BLaER1 (cell line): ENCODE results near the gene C21orf91.

Source experiments
- H3K27ac ChIP-seq: shearing (Covaris generic); formaldehyde crosslinking; 2 replicates; pipeline ENCODE4 v1.8.1; 2022
- H3K27me3 ChIP-seq: shearing (Covaris generic); formaldehyde crosslinking; 2 replicates; pipeline ENCODE4 v1.8.1; 2022
- H3K36me3 ChIP-seq: shearing (Covaris generic); formaldehyde crosslinking; 2 replicates; pipeline ENCODE4 v1.8.1; 2022
- H3K4me1 ChIP-seq: shearing (Covaris generic); formaldehyde crosslinking; 2 replicates; pipeline ENCODE4 v1.8.1; 2022
- H3K4me2 ChIP-seq: shearing (Covaris generic); formaldehyde crosslinking; 2 replicates; pipeline ENCODE4 v1.8.1; 2022
- H3K4me3 ChIP-seq: shearing (Covaris generic); formaldehyde crosslinking; 2 replicates; pipeline ENCODE4 v1.8.1; 2022
- H3K9ac ChIP-seq: shearing (Covaris generic); formaldehyde crosslinking; 2 replicates; pipeline ENCODE4 v1.8.1; 2022
- H3K9me3 ChIP-seq: shearing (Covaris generic); formaldehyde crosslinking; 2 replicates; pipeline ENCODE4 v1.8.1; 2022
- H4K20me1 ChIP-seq: shearing (Covaris generic); formaldehyde crosslinking; 2 replicates; pipeline ENCODE4 v1.8.1; 2022
- Cebpa-rat ChIP-seq: shearing (Covaris generic); IDR thresholded peaks from 2 replicates; pipeline ENCODE4 v1.8.1; 2022

The C21orf91 gene

DNA sequence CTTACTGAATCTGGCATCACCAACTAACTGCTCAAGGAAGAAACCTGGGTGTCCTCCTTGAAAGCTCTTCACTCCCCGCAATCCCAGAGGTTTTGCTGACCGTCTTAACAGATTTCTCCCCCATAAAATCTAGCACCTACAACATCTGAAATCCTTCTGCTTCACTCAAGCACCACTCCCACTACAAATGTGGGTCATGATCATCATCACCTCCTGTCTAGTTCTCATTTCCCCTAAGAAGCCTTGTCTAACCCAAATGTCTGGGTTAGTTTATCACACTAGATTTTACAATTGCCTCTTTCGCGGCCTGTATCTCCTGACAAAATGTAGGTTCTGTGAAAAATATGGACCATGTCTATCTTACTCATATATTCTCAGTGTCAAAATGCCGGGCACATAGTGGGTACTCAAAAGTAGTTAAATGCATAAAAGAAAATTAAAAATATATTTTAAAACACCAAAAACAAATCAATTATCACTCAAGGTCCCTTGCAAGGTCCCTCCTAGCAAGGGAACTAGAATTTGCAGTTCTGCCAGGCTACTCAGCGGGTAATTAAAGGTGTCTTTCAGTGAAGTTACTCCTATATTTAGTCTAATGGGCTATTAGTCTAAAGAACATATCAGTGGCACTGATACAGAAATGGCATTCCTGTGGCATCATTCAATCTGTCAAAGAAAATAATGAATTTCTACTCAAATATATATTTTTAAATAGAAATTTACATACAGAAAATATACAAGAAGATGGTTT is 19.6 kb downstream of the C21orf91 start:
- Histone ChIP-seq H3K9ac (no peak overlapping the region), H3K4me1 (peaks cover 4% of the 10 kb centered on the region; the same call in 1 of the 2 replicates), H3K36me3 (peaks cover 52% of the 10 kb centered on the region), H3K9me3 (peaks cover 4% of the 10 kb centered on the region; the same call in 1 of the 2 replicates), H3K27me3 (no peaks in the 10 kb centered on the region), H3K4me3 (no peak overlapping the region), H3K4me2 (no peak overlapping the region), H4K20me1 (0 out of 2 replicates have a peak, but pooled peaks cover 7% of the 10 kb centered on the region), H3K27ac (no peak overlapping the region)
- TF ChIP-seq Cebpa-rat: no peak

DNA sequence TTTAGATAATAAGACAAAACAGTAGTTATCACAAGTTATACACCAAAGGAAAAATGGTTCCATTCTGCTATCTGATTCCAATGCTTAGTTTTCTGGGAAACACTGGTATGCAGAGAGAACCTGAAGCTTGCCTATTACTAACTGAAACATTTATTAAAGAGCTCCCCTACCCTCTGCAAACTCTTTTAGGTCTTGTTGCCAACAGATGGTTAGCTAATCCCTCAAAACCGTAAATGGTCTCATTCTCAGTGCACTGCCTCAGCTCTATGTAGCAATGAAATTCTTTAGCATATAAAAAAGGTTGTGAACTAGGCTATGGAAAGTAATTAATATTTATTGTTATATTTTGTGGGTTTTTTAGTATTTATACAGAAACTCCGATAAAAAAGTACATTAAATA is 20.4 kb downstream of the C21orf91 start:
- H3K36me3 ChIP-seq: peaks cover 48% of the 10 kb centered on the region

DNA sequence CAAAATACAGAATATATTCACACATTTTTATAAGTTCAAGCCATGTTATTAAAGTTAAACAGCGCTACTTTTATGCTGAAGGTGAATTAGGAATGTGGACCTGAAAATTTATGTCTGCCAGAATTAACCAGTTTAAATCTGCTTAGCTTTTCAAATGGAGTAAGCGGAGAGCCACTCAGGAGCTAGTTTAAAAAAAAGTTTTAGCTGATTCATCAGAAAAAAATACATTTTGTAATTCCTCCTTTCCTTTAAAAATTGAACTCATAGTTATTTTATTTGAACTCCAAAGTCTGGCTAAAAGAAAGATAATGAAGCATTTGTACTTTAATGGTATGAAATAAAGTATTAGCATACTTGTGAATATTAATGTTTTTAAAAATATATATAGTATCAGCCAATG is 21.2 kb downstream of the C21orf91 start:
- Histone ChIP-seq H3K4me2 (no peak overlapping the region), H3K9me3 (peaks cover 4% of the 10 kb centered on the region; the same call in 1 of the 2 replicates), H3K36me3 (peaks cover 44% of the 10 kb centered on the region), H3K4me3 (no peak overlapping the region), H3K9ac (no peak overlapping the region), H3K27me3 (no peaks in the 10 kb centered on the region), H3K27ac (no peak overlapping the region), H4K20me1 (0 out of 2 replicates have a peak, but pooled peaks cover 7% of the 10 kb centered on the region), H3K4me1 (peaks cover 14% of the 10 kb centered on the region; the same call in 1 of the 2 replicates)
- TF ChIP-seq Cebpa-rat: no peak

More for the DNA sequence above, 20.4 kb downstream of the C21orf91 start:
- Histone ChIP-seq H3K9me3 (peaks cover 4% of the 10 kb centered on the region; the same call in 1 of the 2 replicates), H3K9ac (no peak overlapping the region), H3K4me2 (no peak overlapping the region), H3K4me1 (peaks cover 10% of the 10 kb centered on the region; the same call in 1 of the 2 replicates), H3K27me3 (no peaks in the 10 kb centered on the region), H4K20me1 (0 out of 2 replicates have a peak, but pooled peaks cover 7% of the 10 kb centered on the region), H3K27ac (no peak overlapping the region), H3K4me3 (no peak overlapping the region)
- no peak for TF ChIP-seq Cebpa-rat

DNA sequence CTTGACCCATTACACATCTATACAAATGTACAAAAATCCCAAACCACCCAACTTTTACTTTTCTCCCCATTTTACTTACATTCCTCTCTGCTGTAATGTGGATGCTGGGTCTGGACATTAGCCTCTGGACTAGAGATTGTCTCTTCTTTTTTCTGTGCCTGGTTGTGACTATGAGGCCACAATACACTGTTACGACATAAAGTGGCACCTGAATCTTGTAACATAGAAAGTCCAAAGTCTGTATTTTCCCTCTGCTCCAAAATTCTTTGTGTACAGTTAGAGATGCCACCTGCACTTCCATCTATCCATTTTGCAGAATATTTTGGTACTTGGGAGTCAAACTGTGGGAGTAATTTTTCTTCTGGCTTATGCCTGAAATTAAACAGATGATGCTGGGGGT is 22.7 kb downstream of the C21orf91 start:
- H3K4me2 ChIP-seq: no peak overlapping the region
- H3K4me1 ChIP-seq: peaks cover 14% of the 10 kb centered on the region; the same call in 1 of the 2 replicates
- H3K27ac ChIP-seq: no peak overlapping the region
- H3K9me3 ChIP-seq: no peaks in the 10 kb centered on the region; the same call in 1 of the 2 replicates
- no peak overlapping the region for H3K9ac ChIP-seq
- H4K20me1 ChIP-seq: 0 out of 2 replicates have a peak, but pooled peaks cover 7% of the 10 kb centered on the region
- no peaks in the 10 kb centered on the region for H3K27me3 ChIP-seq
- no peak for TF ChIP-seq Cebpa-rat
- no peak overlapping the region for H3K4me3 ChIP-seq
- peaks cover 41% of the 10 kb centered on the region for H3K36me3 ChIP-seq

DNA sequence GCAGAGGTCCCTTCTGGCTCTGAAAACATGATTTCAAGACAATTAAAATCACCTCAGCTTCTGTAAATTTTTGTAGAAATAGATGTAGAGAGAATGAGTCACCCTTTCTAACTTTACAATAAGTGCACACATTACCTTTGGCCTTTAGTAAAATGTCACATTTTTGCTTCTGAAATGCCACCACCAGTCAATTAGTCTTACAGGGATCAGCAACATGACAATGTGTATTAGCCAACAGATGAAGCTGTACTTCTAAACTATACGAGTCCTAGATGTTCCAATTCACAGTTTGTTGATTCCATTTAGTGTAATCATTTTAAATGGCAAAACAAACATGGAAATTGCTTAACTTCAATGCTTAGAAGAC is 23.1 kb downstream of the C21orf91 start:
- no peak overlapping the region for H3K9ac ChIP-seq
- peaks cover 37% of the 10 kb centered on the region for H3K36me3 ChIP-seq
- H3K9me3 ChIP-seq: no peaks in the 10 kb centered on the region

DNA sequence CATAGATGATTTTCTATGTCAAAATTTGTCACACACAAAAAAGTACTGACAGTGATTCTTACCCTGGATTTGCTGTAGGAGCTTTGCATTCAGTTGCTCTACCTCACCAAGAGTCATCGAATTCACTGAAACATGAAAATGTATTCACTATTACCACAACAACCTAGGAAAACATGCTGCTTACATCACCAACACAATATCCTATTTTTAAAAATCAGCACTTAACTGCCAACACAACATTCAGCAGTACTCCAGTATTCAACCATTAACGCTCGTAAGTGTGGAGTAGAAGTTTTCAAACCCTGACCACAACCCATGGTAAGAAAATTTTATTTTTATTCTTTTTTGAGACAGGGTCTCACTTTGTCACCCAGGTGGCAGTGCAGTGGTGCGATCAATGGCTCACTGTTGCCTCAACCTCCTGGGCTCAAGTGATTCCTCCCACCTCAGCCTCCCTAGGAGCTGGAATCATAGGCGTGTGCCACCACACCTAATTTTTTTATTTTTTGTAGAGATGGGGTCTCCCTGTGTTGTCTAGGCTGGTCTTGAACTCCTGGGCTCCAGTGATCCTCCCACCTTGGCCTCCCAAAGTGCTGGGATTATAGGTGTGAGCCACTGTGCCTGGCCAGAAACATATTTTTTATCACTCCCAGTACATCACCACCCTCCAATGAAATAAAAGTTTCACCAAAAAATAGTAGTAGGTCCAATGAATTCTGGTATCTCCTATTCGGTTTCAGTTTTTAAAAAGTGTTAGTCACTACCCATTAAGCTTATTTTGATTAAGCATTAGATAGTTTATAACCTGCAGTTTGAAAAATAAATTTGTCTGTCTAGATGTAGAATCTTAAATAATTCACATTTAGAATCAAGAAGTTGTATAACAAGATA is 23.8 kb downstream of the C21orf91 start:
- H4K20me1 ChIP-seq: 0 out of 2 replicates have a peak, but pooled peaks cover 7% of the 10 kb centered on the region
- H3K9me3 ChIP-seq: no peaks in the 10 kb centered on the region
- TF ChIP-seq Cebpa-rat: no peak
- no peak overlapping the region for H3K4me3 ChIP-seq
- H3K9ac ChIP-seq: no peak overlapping the region
- no peak overlapping the region for H3K27ac ChIP-seq
- peaks cover 18% of the 10 kb centered on the region for H3K4me1 ChIP-seq
- H3K4me2 ChIP-seq: no peak overlapping the region
- H3K36me3 ChIP-seq: peaks cover 34% of the 10 kb centered on the region
- H3K27me3 ChIP-seq: no peaks in the 10 kb centered on the region

More for the DNA sequence above, 23.1 kb downstream of the C21orf91 start:
- Histone ChIP-seq H3K4me3 (no peak overlapping the region), H3K4me1 (peaks cover 14% of the 10 kb centered on the region; the same call in 1 of the 2 replicates), H4K20me1 (0 out of 2 replicates have a peak, but pooled peaks cover 7% of the 10 kb centered on the region), H3K27ac (no peak overlapping the region), H3K4me2 (no peak overlapping the region), H3K27me3 (no peaks in the 10 kb centered on the region)
- TF ChIP-seq Cebpa-rat: no peak

DNA sequence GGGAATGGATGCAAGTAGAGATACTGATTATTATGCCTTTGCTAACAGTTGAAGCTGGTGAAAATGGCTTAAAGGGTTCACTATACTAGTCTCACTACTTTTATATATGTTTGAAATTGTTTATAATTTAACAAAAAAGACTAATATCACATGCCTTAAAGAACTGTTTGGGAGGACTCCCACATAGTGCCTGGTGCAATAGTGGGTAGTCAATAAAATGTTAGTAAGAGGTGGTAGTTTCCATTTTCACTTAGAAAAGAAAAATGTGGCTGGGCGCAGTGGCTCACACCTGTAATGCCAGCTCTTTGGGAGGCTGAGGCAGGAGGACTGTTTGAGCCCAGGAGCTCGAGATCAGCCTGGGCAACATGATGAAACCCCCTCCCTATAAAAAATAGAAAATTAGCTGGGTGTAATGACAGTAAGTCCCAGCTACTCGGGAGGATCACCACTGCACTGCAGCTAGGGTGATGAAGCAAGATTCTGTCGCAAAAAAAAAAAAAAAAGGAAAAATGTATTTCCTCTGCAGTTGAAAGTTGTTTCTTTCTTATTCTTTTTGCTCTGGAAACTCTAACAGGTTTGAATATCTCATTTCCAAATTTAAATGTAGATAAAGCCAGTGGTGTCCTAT is 24.5 kb downstream of the C21orf91 start:
- H3K27ac ChIP-seq: no peak overlapping the region
- H3K9me3 ChIP-seq: no peaks in the 10 kb centered on the region
- no peak overlapping the region for H3K9ac ChIP-seq
- H3K4me1 ChIP-seq: peaks cover 26% of the 10 kb centered on the region
- H3K27me3 ChIP-seq: no peaks in the 10 kb centered on the region
- TF ChIP-seq Cebpa-rat: no peak
- H3K36me3 ChIP-seq: peaks cover 34% of the 10 kb centered on the region
- H4K20me1 ChIP-seq: 0 out of 2 replicates have a peak, but pooled peaks cover 7% of the 10 kb centered on the region
- H3K4me2 ChIP-seq: no peak overlapping the region
- H3K4me3 ChIP-seq: no peak overlapping the region

DNA sequence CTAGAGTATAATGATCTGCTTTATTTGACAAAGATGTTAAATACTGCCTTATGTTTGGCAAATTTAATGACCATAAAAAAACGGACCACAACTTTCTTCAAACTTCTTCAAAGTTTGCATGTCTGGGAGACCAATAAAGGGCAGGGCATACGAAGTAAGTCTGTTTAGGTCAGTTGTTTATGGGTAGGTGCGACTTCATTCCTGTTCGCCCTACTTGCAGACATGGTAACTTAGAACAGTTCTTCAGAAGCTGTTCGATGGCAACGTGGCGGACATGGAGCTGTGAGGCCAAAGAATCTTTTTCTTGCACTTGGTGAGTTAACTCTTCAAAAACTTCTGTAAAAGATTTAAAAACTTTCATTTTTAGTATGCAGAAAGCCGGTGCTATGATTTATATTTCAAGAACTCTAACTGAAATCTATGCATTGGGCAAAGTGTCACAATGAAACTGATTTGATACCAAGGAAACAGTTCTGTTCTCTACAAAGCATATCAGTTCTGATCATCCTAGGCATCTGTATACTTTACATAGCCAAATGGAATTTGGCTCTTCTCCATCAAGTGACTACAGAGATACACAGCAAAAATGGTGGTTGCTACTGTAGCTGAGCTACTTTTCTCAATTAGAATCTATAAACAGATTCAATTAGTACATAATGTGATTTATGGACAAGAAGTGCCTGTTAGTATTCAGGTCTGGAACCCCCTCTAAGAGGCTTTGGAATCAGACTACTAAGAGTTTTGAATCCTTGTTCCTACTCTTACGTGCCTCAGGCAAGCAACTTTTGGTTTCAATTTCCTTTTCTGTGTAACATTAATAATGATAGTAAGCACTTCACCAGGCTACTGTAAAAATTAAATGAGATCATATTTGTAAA is 25.7 kb downstream of the C21orf91 start:
- Histone ChIP-seq H3K27me3 (no peaks in the 10 kb centered on the region), H3K27ac (no peak overlapping the region), H3K4me2 (peak overlapping the region; percentile 47), H4K20me1 (0 out of 2 replicates have a peak, but pooled peaks cover 5% of the 10 kb centered on the region), H3K4me1 (peaks cover 37% of the 10 kb centered on the region), H3K4me3 (no peak overlapping the region), H3K36me3 (peaks cover 34% of the 10 kb centered on the region), H3K9me3 (no peaks in the 10 kb centered on the region), H3K9ac (no peak overlapping the region)
- TF ChIP-seq Cebpa-rat: no peak

DNA sequence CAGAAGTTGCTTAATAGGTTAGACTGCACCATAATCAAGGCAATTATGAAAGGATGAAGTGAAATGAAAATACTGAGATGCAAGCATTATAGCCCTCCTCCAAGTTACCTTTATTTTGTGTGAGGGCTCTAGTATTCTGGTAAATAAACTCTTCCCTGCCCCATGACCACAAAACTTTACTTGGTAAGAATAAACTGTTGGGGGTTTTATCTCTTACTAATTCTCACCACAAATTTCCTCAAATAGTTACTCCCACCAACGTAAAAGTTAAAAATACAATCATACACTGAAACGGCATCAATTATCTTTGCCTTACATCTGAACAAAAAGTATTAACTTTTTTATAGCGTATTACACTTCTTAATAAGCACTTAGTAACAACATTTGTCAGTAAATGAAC is 29.5 kb downstream of the C21orf91 start:
- no peak for TF ChIP-seq Cebpa-rat
- H3K27me3 ChIP-seq: no peaks in the 10 kb centered on the region
- H3K4me1 ChIP-seq: peaks cover 69% of the 10 kb centered on the region
- no peaks in the 10 kb centered on the region for H4K20me1 ChIP-seq
- peak overlapping the region; percentile 69 for H3K4me2 ChIP-seq
- peaks cover 42% of the 10 kb centered on the region for H3K36me3 ChIP-seq
- no peak overlapping the region for H3K27ac ChIP-seq
- H3K9ac ChIP-seq: no peak overlapping the region
- no peak overlapping the region for H3K4me3 ChIP-seq
- H3K9me3 ChIP-seq: peaks cover 15% of the 10 kb centered on the region
